Activated naive CD8-positive, alpha-beta T cell treated with anti-CD3 and anti-CD28 coated beads, Interleukin-2, amount 10 ng/mL, durations not matched to agents 7 days and 5 days (primary cell): Measurements from ENCODE around the gene TSSK2. TPM values are rescaled to one million over a fixed set of nuclear protein-coding genes. Genes with fewer than 3 reads are reported as not detected.

Experiments
- ATAC-seq: fragments of 150-1000 bp; cut with Tn5 transposase; one replicate; pipeline ENCODE4 v1.10.0; 2021; ENCODE audit warnings: low read depth, moderate library complexity
- POLR2A ChIA-PET: fragments of 350-600 bp; sonication (Branson Sonifier 250); formaldehyde crosslinking; loops from one replicate; lab custom pipeline; 2021; ENCODE audit warnings: antibody characterized with exemption; lab: Charles Lee
- DNase-seq: peaks from one replicate; pipeline ENCODE4 v3.0.0; 2021
- H3K27ac Mint-ChIP-seq: one replicate; pipeline ENCODE4 v1.8.0; 2022; ENCODE audit warnings: mild to moderate bottlenecking, mixed read lengths
- H3K27me3 Mint-ChIP-seq: one replicate; pipeline ENCODE4 v1.8.0; 2022; ENCODE audit warnings: mild to moderate bottlenecking, moderate library complexity, mixed read lengths
- H3K36me3 Mint-ChIP-seq: one replicate; pipeline ENCODE4 v1.8.0; 2021; ENCODE audit warnings: mild to moderate bottlenecking, mixed read lengths
- H3K4me1 Mint-ChIP-seq: one replicate; pipeline ENCODE4 v1.8.0; 2021; ENCODE audit warnings: mixed read lengths
- H3K4me3 Mint-ChIP-seq: one replicate; pipeline ENCODE4 v1.8.0; 2022; ENCODE audit warnings: mild to moderate bottlenecking, moderate library complexity, mixed read lengths
- H3K9me3 Mint-ChIP-seq: one replicate; pipeline ENCODE4 v1.8.0; 2021; ENCODE audit warnings: mixed read lengths
- total RNA-seq, 2 experiments: library from RNA; stranded (reverse); gene quantifications; one replicate each; pipeline ENCODE4 v1.2.3, GENCODE V29; 2021

TSSK2 gene
- total RNA-seq, 2 experiments from 2014 or later: not detected

DNA sequence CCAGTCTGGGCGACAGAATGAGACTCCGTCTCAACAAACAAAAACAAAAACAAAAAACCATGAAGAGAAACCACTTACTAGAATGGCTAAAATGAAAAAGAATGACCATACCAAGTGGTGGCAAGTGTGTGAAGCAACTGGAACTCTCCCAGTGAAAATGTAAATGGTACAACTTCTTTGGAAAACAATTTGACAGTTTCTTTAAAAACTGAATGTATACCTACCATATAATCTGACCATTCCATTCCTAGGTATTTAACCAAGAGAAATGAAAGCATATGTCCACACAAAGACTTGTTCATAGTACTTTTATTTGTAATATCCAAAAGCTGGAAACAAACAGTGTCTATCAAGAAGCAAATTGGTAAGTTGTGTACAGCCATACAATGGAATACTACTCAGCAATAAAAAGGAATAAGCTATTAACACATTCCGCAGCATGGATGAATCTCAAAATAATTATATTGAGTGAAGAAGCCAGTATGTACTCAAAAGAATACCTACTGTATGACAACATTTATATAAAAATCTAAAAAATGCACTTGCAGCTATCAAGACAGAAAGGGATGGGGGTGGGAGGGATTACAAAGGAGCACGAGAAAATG is 36.6 kb upstream of the TSSK2 start:
- Mint-ChIP-seq H3K27ac (no peak overlapping the region), H3K27me3 (no peaks in the 10 kb centered on the region), H3K36me3 (peaks cover 12% of the 10 kb centered on the region), H3K4me1 (peaks cover 3% of the 10 kb centered on the region), H3K9me3 (no peaks in the 10 kb centered on the region), H3K4me3 (no peak overlapping the region)
- POLR2A ChIA-PET: no interaction called here
- DNase-seq: no peak
- no peak for ATAC-seq

- DNase-seq (no peak), ATAC-seq (no peak)
- no peaks in the 10 kb centered on the region for H3K27me3 Mint-ChIP-seq
- peaks cover 3% of the 10 kb centered on the region for H3K4me1 Mint-ChIP-seq
- peaks cover 14% of the 10 kb centered on the region for H3K36me3 Mint-ChIP-seq
- no peak overlapping the region for H3K4me3 Mint-ChIP-seq
- POLR2A ChIA-PET: no interaction called here
- no peak overlapping the region for H3K27ac Mint-ChIP-seq
- no peaks in the 10 kb centered on the region for H3K9me3 Mint-ChIP-seq
Measured at GRCh38 chr22:19096555-19096954, 34.6 kb upstream of the TSSK2 start.

DNA sequence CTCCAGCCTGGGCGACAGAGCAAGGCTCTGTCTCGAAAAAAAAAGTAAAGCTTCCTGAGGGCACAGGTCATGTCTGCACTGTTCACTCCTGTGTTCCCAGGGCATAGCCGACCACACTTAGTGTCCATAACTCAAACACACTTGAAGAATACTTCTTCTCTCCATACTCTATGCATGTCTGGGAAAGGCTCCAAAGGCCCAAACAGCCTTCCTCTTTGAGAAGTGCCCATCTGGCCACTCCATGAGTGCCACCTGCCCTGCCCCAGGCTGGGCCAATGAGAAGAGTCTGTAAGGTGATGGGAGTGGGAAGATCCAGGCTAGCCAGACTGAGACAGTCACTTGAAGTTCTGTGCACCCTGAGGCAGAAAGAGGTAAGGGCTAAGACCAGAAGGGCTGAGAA is 33.6 kb upstream of the TSSK2 start:
- DNase-seq (no peak), ATAC-seq (no peak)
- Mint-ChIP-seq H3K27me3 (no peaks in the 10 kb centered on the region), H3K4me3 (no peak overlapping the region), H3K36me3 (peaks cover 18% of the 10 kb centered on the region), H3K27ac (no peak overlapping the region), H3K4me1 (peaks cover 3% of the 10 kb centered on the region), H3K9me3 (no peaks in the 10 kb centered on the region)
- POLR2A ChIA-PET: no interaction called here

- ATAC-seq: no peak
- H3K27ac Mint-ChIP-seq: no peak overlapping the region
- no peak overlapping the region for H3K4me3 Mint-ChIP-seq
- no peaks in the 10 kb centered on the region for H3K9me3 Mint-ChIP-seq
- POLR2A ChIA-PET: interaction anchor here (1.6 kb wide), 1 partner anchor 47 kb away, joined by 4 read pairs; the partner anchor contains the start of gene ESS2
- no peak for DNase-seq
- H3K4me1 Mint-ChIP-seq: peaks cover 3% of the 10 kb centered on the region
- no peaks in the 10 kb centered on the region for H3K27me3 Mint-ChIP-seq
- H3K36me3 Mint-ChIP-seq: peaks cover 15% of the 10 kb centered on the region
Measured at GRCh38 chr22:19098157-19098556, 33.0 kb upstream of the TSSK2 start.

- Mint-ChIP-seq H3K27ac (no peak overlapping the region), H3K27me3 (no peaks in the 10 kb centered on the region), H3K9me3 (no peaks in the 10 kb centered on the region), H3K4me3 (no peak overlapping the region), H3K36me3 (peaks cover 12% of the 10 kb centered on the region), H3K4me1 (peaks cover 31% of the 10 kb centered on the region)
- POLR2A ChIA-PET: interaction anchor here (0.7 kb wide), 1 partner anchor 46 kb away, joined by 4 read pairs; no protein-coding TSS in a partner anchor
- DNase-seq (no peak), ATAC-seq (no peak)
Measured at GRCh38 chr22:19103880-19104821, 27.0 kb upstream of the TSSK2 start.

- peaks cover 12% of the 10 kb centered on the region for H3K36me3 Mint-ChIP-seq
- H3K9me3 Mint-ChIP-seq: no peaks in the 10 kb centered on the region
- ATAC-seq (no peak), DNase-seq (no peak)
- H3K27me3 Mint-ChIP-seq: no peaks in the 10 kb centered on the region
- H3K27ac Mint-ChIP-seq: no peak overlapping the region
- H3K4me1 Mint-ChIP-seq: peaks cover 42% of the 10 kb centered on the region
- no peak overlapping the region for H3K4me3 Mint-ChIP-seq
- POLR2A ChIA-PET: no interaction called here
Measured at GRCh38 chr22:19105456-19105855, 25.7 kb upstream of the TSSK2 start.

DNA sequence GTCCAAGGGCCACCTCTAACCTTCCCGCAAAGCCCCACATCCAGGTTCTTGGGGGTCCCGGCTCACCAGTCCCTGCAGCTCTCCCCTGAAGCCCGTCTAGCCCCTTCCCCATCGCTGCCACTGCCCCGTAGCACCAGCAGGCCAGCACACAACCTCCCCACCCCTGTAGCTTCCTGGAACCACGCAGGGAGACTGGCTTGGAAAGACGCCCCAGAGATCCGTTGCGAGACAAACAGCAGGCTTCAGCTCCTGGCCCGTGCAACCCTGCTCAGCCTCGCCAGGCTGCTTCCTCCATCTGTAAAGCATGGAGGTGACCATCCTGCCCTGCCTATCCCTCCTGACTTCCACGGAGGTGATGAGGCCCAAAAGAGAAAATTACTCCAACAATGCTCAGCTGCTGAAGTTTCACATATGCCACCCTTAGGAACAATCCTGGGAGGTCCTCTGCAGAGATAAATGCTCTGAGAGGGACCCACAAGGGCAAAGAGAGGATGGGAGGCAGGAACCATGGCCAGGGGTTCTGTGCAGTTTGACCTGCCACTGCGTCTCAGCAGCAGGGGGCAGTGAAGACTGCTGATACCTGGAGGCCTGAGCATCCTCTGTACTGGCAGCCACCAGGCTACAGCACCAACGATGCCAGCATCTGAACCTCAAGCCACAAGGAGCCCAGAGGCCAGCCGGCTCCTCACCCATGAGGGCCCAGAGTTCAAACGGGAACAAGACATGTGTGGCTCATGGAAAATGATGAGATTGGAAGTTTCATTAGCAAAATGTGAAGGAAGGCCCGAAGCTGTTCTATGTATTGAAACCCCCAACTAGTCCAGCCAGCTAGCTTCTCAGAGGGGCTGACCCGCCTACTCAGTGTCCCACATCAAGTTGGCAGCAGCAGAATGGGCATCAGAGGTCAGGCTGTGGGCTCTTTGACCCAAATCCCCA is 25.0 kb upstream of the TSSK2 start:
- DNase-seq (peak; percentile 51), ATAC-seq (peak; percentile 53)
- H3K4me1 Mint-ChIP-seq: peaks cover 45% of the 10 kb centered on the region
- H3K36me3 Mint-ChIP-seq: peaks cover 9% of the 10 kb centered on the region
- POLR2A ChIA-PET: interaction anchor here (1.9 kb wide), 1 partner anchor 16 kb away, joined by 12 read pairs; the partner anchor contains the start of gene DGCR2
- no peaks in the 10 kb centered on the region for H3K9me3 Mint-ChIP-seq
- peak overlapping the region; percentile 77 for H3K27ac Mint-ChIP-seq
- H3K27me3 Mint-ChIP-seq: no peaks in the 10 kb centered on the region
- H3K4me3 Mint-ChIP-seq: no peak overlapping the region

GRCh38 chr22:19106886-19107729 is 24.0 kb upstream of the TSSK2 start:
- ATAC-seq (no peak), DNase-seq (no peak)
- Mint-ChIP-seq H3K27ac (peak overlapping the region; percentile 57), H3K4me3 (no peak overlapping the region), H3K36me3 (peaks cover 7% of the 10 kb centered on the region), H3K27me3 (no peaks in the 10 kb centered on the region), H3K9me3 (no peaks in the 10 kb centered on the region), H3K4me1 (peaks cover 49% of the 10 kb centered on the region)
- POLR2A ChIA-PET: interaction anchor here (1.9 kb wide), 1 partner anchor 15 kb away, joined by 12 read pairs; the partner anchor contains the start of gene DGCR2

GRCh38 chr22:19107730-19108074 is 23.4 kb upstream of the TSSK2 start:
- H3K4me1 Mint-ChIP-seq: peaks cover 50% of the 10 kb centered on the region
- peaks cover 6% of the 10 kb centered on the region for H3K36me3 Mint-ChIP-seq
- no peaks in the 10 kb centered on the region for H3K9me3 Mint-ChIP-seq
- DNase-seq (no peak), ATAC-seq (no peak)
- H3K4me3 Mint-ChIP-seq: no peak overlapping the region
- H3K27me3 Mint-ChIP-seq: no peaks in the 10 kb centered on the region
- POLR2A ChIA-PET: interaction anchor here (1.9 kb wide), 1 partner anchor 14 kb away, joined by 12 read pairs; the partner anchor contains the start of gene DGCR2
- no peak overlapping the region for H3K27ac Mint-ChIP-seq

DNA sequence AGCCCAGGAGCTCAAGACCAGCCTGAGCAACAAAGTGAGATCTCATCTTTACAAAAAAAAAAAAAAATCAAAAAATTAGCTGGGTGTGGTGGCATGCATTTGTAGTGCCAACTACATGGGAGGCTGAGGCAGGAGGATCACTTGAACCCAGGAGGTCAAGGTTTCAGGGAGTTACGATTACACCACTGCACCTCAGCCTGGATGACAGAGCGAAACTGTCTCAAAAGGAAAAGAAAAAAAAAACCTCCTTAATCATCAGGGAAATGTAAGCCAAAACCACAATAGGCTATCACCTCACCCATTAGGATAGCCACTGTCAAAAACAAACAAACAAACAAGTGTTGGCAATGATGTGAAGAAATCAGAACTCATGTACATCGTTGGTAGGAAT is 22.3 kb upstream of the TSSK2 start:
- POLR2A ChIA-PET: no interaction called here
- H3K27me3 Mint-ChIP-seq: no peaks in the 10 kb centered on the region
- peaks cover 6% of the 10 kb centered on the region for H3K36me3 Mint-ChIP-seq
- H3K4me1 Mint-ChIP-seq: peaks cover 50% of the 10 kb centered on the region
- no peak for ATAC-seq
- no peak for DNase-seq
- peak overlapping the region; percentile 83 for H3K4me3 Mint-ChIP-seq
- H3K9me3 Mint-ChIP-seq: no peaks in the 10 kb centered on the region
- peak overlapping the region; percentile 92 for H3K27ac Mint-ChIP-seq

- H3K4me3 Mint-ChIP-seq: peak overlapping the region; percentile 83
- H3K36me3 Mint-ChIP-seq: peaks cover 6% of the 10 kb centered on the region
- H3K27me3 Mint-ChIP-seq: no peaks in the 10 kb centered on the region
- no peaks in the 10 kb centered on the region for H3K9me3 Mint-ChIP-seq
- ATAC-seq (peak; percentile 88), DNase-seq (no peak)
- peaks cover 48% of the 10 kb centered on the region for H3K4me1 Mint-ChIP-seq
- H3K27ac Mint-ChIP-seq: peak overlapping the region; percentile 92
- POLR2A ChIA-PET: interaction anchor here (1.0 to 3.0 kb wide), 2 partner anchors 13 to 35 kb away, joined by 3 to 27 read pairs; partner anchors contain the start of genes DGCR2 and ESS2
Measured at GRCh38 chr22:19109198-19110063, 21.7 kb upstream of the TSSK2 start.
